B cell (primary cell): ENCODE data around the gene SASH1. TPM values are rescaled to one million over a fixed set of nuclear protein-coding genes. Genes with fewer than 3 reads are reported as not detected.

Experiments used
- ATAC-seq: fragments of 200-7000 bp; cut with Tn5 transposase; one replicate; pipeline ENCODE4 v1.10.0; 2021; ENCODE audit warnings: low read depth, mild to moderate bottlenecking, moderate number of reproducible peaks, moderate library complexity
- CTCF ChIA-PET: fragments of 350-600 bp; sonication (Branson Sonifier 250); formaldehyde crosslinking; loops from one replicate; lab custom pipeline; 2021; ENCODE audit warnings: antibody characterized with exemption, inconsistent platforms; lab: Charles Lee
- POLR2A ChIA-PET: fragments of 350-600 bp; sonication (Branson Sonifier 250); formaldehyde crosslinking; loops from one replicate; lab custom pipeline; 2021; ENCODE audit warnings: antibody characterized with exemption; lab: Charles Lee
- DNase-seq: peaks from one replicate; pipeline ENCODE4 v3.0.0; 2013
- H2AFZ ChIP-seq: 2 replicates; pipeline ENCODE4 v1.6.1; 2012; ENCODE audit warnings: mild to moderate bottlenecking, low read depth, low read length; ENCODE audit not compliant: insufficient read depth, poor library complexity, severe bottlenecking
- H3K27ac ChIP-seq, 2 donors: 1 replicate in 1 of 2; 2 replicates in 1 of 2; pipeline ENCODE4 v1.5.1; 2012 to 2013; ENCODE audit warnings: low read length in 2 of 2, mild to moderate bottlenecking in 2 of 2, moderate library complexity in 1 of 2
- H3K27me3 ChIP-seq, 4 experiments: fragments of 200-600 bp in 1 of 4; sonication (generic) in 1 of 4; replicated peaks in 1 of 4; 1 replicate in 2 of 4; 2 replicates in 2 of 4; pipeline versions ENCODE4 v1.6.1 to v1.7.0; 2013 to 2016; ENCODE audit warnings: low read length in 3 of 4, mild to moderate bottlenecking in 2 of 4, mixed read lengths in 1 of 4, moderate library complexity in 1 of 4; ENCODE audit not compliant: insufficient read depth in 4 of 4, control insufficient read depth in 3 of 4; ENCODE audit errors: control extremely low read depth in 1 of 4
- H3K36me3 ChIP-seq, 2 experiments: replicated peaks in 1 of 2; 1 replicate in 1 of 2; 2 replicates in 1 of 2; pipeline versions ENCODE4 v1.6.1 to v1.7.1; 2013; ENCODE audit warnings: low read length in 1 of 2; ENCODE audit not compliant: insufficient read depth in 2 of 2, control insufficient read depth in 1 of 2; ENCODE audit errors: control extremely low read depth in 1 of 2, extremely low read depth in 1 of 2
- H3K4me1 ChIP-seq, 2 donors: fragments of 200-600 bp in 1 of 2; sonication (generic) in 1 of 2; 1 replicate in 1 of 2; 2 replicates in 1 of 2; pipeline versions ENCODE4 v1.5.1 to v1.6.1; 2013 to 2017; ENCODE audit warnings: low read length in 2 of 2; ENCODE audit not compliant: control insufficient read depth in 2 of 2, insufficient read depth in 2 of 2
- H3K4me2 ChIP-seq: replicated peaks from 2 replicates; pipeline ENCODE3; 2012; ENCODE audit warnings: mild to moderate bottlenecking, low read depth, low read length; ENCODE audit not compliant: poor library complexity, severe bottlenecking
- H3K4me3 ChIP-seq, 5 experiments: fragments of 200-600 bp in 1 of 5; sonication (generic) in 1 of 5; 1 replicate in 3 of 5; 2 replicates in 2 of 5; pipeline versions ENCODE4 v1.5.1 to v1.7.0; 2011 to 2016; ENCODE audit warnings: low read length in 4 of 5, mild to moderate bottlenecking in 4 of 5, low read depth in 2 of 5, control low read depth in 1 of 5, moderate library complexity in 1 of 5; ENCODE audit not compliant: insufficient read depth in 1 of 5; ENCODE audit errors: control extremely low read depth in 1 of 5, extremely low read depth in 1 of 5
- H3K79me2 ChIP-seq: fragments of 200-600 bp; sonication (generic); one replicate; pipeline ENCODE4 v1.6.0; 2016; ENCODE audit warnings: low read length; ENCODE audit not compliant: control insufficient read depth, insufficient read depth
- H3K9ac ChIP-seq: fragments of 200-600 bp; sonication (generic); 2 replicates; pipeline ENCODE4 v1.6.1; 2017; ENCODE audit warnings: mild to moderate bottlenecking, low read length, moderate library complexity
- H3K9me3 ChIP-seq, 3 donors: one replicate each; pipeline versions ENCODE4 v1.6.1 to v1.7.1; 2013; ENCODE audit warnings: low read length in 2 of 3; ENCODE audit not compliant: control insufficient read depth in 2 of 3, insufficient read depth in 1 of 3; ENCODE audit errors: control extremely low read depth in 1 of 3
- H4K20me1 ChIP-seq: 2 replicates; pipeline ENCODE4 v1.6.0; 2012; ENCODE audit warnings: mild to moderate bottlenecking, low read length; ENCODE audit not compliant: insufficient read depth, control insufficient read depth, poor library complexity, severe bottlenecking
- H3K27ac Mint-ChIP-seq: one replicate; pipeline ENCODE4 v1.8.0; 2021; ENCODE audit warnings: mixed read lengths
- H3K27me3 Mint-ChIP-seq: one replicate; pipeline ENCODE4 v1.8.0; 2021; ENCODE audit warnings: mixed read lengths
- H3K4me1 Mint-ChIP-seq: one replicate; pipeline ENCODE4 v1.8.0; 2021; ENCODE audit warnings: mixed read lengths
- H3K4me3 Mint-ChIP-seq: one replicate; pipeline ENCODE4 v1.8.0; 2021; ENCODE audit warnings: mixed read lengths
- H3K9me3 Mint-ChIP-seq: one replicate; pipeline ENCODE4 v1.8.0; 2022; ENCODE audit warnings: mixed read lengths; ENCODE audit not compliant: insufficient read depth
- CTCF ChIP-seq: fragments of 200-600 bp; IDR thresholded peaks from one replicate; pipeline ENCODE4 v1.8.0; 2022; ENCODE audit warnings: antibody characterized with exemption, mild to moderate bottlenecking
- EZH2 ChIP-seq: IDR thresholded peaks from 2 replicates; pipeline ENCODE4 v1.6.1; 2012; ENCODE audit warnings: borderline replicate concordance, low read depth, mild to moderate bottlenecking, moderate library complexity, low read length; ENCODE audit not compliant: insufficient read depth, poor library complexity, severe bottlenecking
- WGBS: methylation state at CpG from one replicate; pipeline ENCODE4 v1.1.5; 2013; ENCODE audit warnings: missing lambda C conversion rate; ENCODE audit not compliant: insufficient coverage; 5-methylcytosine and 5-hydroxymethylcytosine counted together
- intact Hi-C: fragments of 100-400 bp; cut with micrococcal nuclease; formaldehyde crosslinking; loops from one replicate; pipeline ENCODE4 v1.10.0; 2022
- polyA plus RNA-seq: library from polyadenylated mRNA; depleted of rRNA; stranded (reverse); fragments of >200 nt; gene quantifications from 2 replicates; pipeline ENCODE4 v1.2.3, GENCODE V29; 2012
- total RNA-seq, 2 donors: library from RNA; stranded (reverse); fragments of 120-200 nt in 1 of 2; gene quantifications; 1 replicate in 1 of 2; 2 replicates in 1 of 2; pipeline versions ENCODE4 v1.2.3 to v1.2.4, GENCODE V29; 2013 to 2022

Gene SASH1
- total and polyA plus RNA-seq, 2 donors (not counting 1 experiment from before 2014, with no cell fraction given) = 0.01 to 0.07 TPM

- Histone ChIP-seq H3K27ac (no peak overlapping the region), H3K9me3 (no peaks in the 10 kb centered on the region), H3K4me2 (no peak overlapping the region), H2AFZ (no peak overlapping the region), H3K27me3 (no peaks in the 10 kb centered on the region), H4K20me1 (no peaks in the 10 kb centered on the region), H3K79me2 (no peaks in the 10 kb centered on the region), H3K4me3 (no peak overlapping the region), H3K36me3 (no peaks in the 10 kb centered on the region), H3K4me1 (no peaks in the 10 kb centered on the region), H3K9ac (no peak overlapping the region)
- intact Hi-C loops = no loop called here
- WGBS = 85% methylated on average over 2 of the region's 3 CpGs
- peaks cover 5% of the 10 kb centered on the region for H3K27me3 Mint-ChIP-seq
- no peak overlapping the region for H3K4me3 Mint-ChIP-seq
- TF ChIP-seq EZH2 (no peak), CTCF (no peak)
- no peaks in the 10 kb centered on the region for H3K9me3 Mint-ChIP-seq
- H3K4me1 Mint-ChIP-seq = no peaks in the 10 kb centered on the region
- POLR2A ChIA-PET = no interaction called here
- no peak for DNase-seq
- ATAC-seq = no peak
- CTCF ChIA-PET = no interaction called here
- no peak overlapping the region for H3K27ac Mint-ChIP-seq
These were observed 30.5 kb upstream of the SASH1 start for GRCh38 chr6:148311966-148312669.

- DNase-seq = no peak
- Histone ChIP-seq H3K9me3 (no peaks in the 10 kb centered on the region), H3K4me1 (no peaks in the 10 kb centered on the region), H3K27me3 (no peaks in the 10 kb centered on the region), H4K20me1 (no peaks in the 10 kb centered on the region), H3K79me2 (no peaks in the 10 kb centered on the region), H2AFZ (no peak overlapping the region), H3K4me2 (no peak overlapping the region), H3K4me3 (no peak overlapping the region), H3K27ac (no peak overlapping the region), H3K36me3 (no peaks in the 10 kb centered on the region), H3K9ac (no peak overlapping the region)
- H3K9me3 Mint-ChIP-seq = no peaks in the 10 kb centered on the region
- ChIA-PET POLR2A (no interaction called here), CTCF (no interaction called here)
- no CpG with 5 or more reads among the region's 8 CpGs for WGBS
- no peak for ATAC-seq
- peaks cover 5% of the 10 kb centered on the region for H3K27me3 Mint-ChIP-seq
- no peak overlapping the region for H3K27ac Mint-ChIP-seq
- no peaks in the 10 kb centered on the region for H3K4me1 Mint-ChIP-seq
- H3K4me3 Mint-ChIP-seq = no peak overlapping the region
- intact Hi-C loops = no loop called here
- TF ChIP-seq EZH2 (no peak), CTCF (no peak)
These were observed 29.1 kb upstream of the SASH1 start for GRCh38 chr6:148313488-148313887.
